Ishikawa (cell line): ENCODE data around the gene FBH1.

ENCODE experiments used
- CEBPB ChIP-seq: IDR thresholded peaks from 2 replicates; pipeline ENCODE4 v1.6.1; 2012
- CREB1 ChIP-seq: IDR thresholded peaks from 2 replicates; pipeline ENCODE4 v1.6.1; 2012; ENCODE audit warnings: low read depth
- EGR1 ChIP-seq: IDR thresholded peaks from 2 replicates; pipeline ENCODE4 v1.6.1; 2012
- EP300 ChIP-seq: IDR thresholded peaks from 2 replicates; pipeline ENCODE4 v1.6.1; 2012; ENCODE audit warnings: borderline replicate concordance
- FOXM1 ChIP-seq: IDR thresholded peaks from 2 replicates; pipeline ENCODE4 v1.6.1; 2012; ENCODE audit warnings: low read depth, borderline replicate concordance
- MAX ChIP-seq: IDR thresholded peaks from 2 replicates; pipeline ENCODE4 v1.6.1; 2012
- NFIC ChIP-seq: IDR thresholded peaks from 2 replicates; pipeline ENCODE4 v1.6.1; 2012
- RAD21 ChIP-seq: IDR thresholded peaks from 2 replicates; pipeline ENCODE4 v1.6.1; 2012; ENCODE audit warnings: low read depth
- REST ChIP-seq: IDR thresholded peaks from 2 replicates; pipeline ENCODE4 v1.6.1; 2012; ENCODE audit warnings: low read depth, mild to moderate bottlenecking
- TAF1 ChIP-seq: IDR thresholded peaks from 2 replicates; pipeline ENCODE4 v1.6.1; 2012; ENCODE audit warnings: low read depth, mild to moderate bottlenecking
- TCF12 ChIP-seq: IDR thresholded peaks from 2 replicates; pipeline ENCODE4 v1.6.1; 2012; ENCODE audit warnings: low read depth
- TEAD4 ChIP-seq: IDR thresholded peaks from 2 replicates; pipeline ENCODE4 v1.6.1; 2012
- USF1 ChIP-seq: IDR thresholded peaks from 2 replicates; pipeline ENCODE4 v1.6.1; 2012
- YY1 ChIP-seq: IDR thresholded peaks from 2 replicates; pipeline ENCODE4 v1.6.1; 2012; ENCODE audit warnings: low read depth
- ZBTB7A ChIP-seq: IDR thresholded peaks from 2 replicates; pipeline ENCODE4 v1.6.1; 2012; ENCODE audit warnings: low read depth

Gene FBH1

GRCh38 chr10:5971886-5972285, 81.8 kb downstream of the FBH1 start:
- no peak for TF ChIP-seq TAF1
- no peak for TF ChIP-seq FOXM1
- no peak for TF ChIP-seq YY1
- TF ChIP-seq ZBTB7A: no peak
- no peak for TF ChIP-seq CEBPB
- no peak for TF ChIP-seq MAX
- no peak for TF ChIP-seq NFIC
- no peak for TF ChIP-seq EP300
- TF ChIP-seq USF1: no peak
- no peak for TF ChIP-seq TCF12
- no peak for TF ChIP-seq REST

GRCh38 chr10:5973069-5973468, 83.0 kb downstream of the FBH1 start:
- no peak for TF ChIP-seq FOXM1
- TF ChIP-seq REST: no peak
- TF ChIP-seq CREB1: no peak
- no peak for TF ChIP-seq RAD21
- no peak for TF ChIP-seq TEAD4
- TF ChIP-seq TCF12: no peak
- TF ChIP-seq CEBPB: no peak
- no peak for TF ChIP-seq TAF1

GRCh38 chr10:5975641-5976473, 85.8 kb downstream of the FBH1 start:
- TF ChIP-seq CEBPB: no peak
- TF ChIP-seq TCF12: no peak
- TF ChIP-seq FOXM1: no peak
- no peak for TF ChIP-seq EP300
- no peak for TF ChIP-seq RAD21
- no peak for TF ChIP-seq CREB1
- TF ChIP-seq YY1: no peak
- no peak for TF ChIP-seq TEAD4
- no peak for TF ChIP-seq REST
- TF ChIP-seq EGR1: no peak
- no peak for TF ChIP-seq MAX
- TF ChIP-seq NFIC: no peak

GRCh38 chr10:5976512-5977470, 86.7 kb downstream of the FBH1 start:
- TF ChIP-seq USF1: 0 out of 2 replicates have a peak, but pooled peaks have one; percentile 21
- no peak for TF ChIP-seq TAF1
- peak; percentile 54 for TF ChIP-seq EGR1
- TF ChIP-seq MAX: peak; percentile 46; the same call in 1 of the 2 replicates
